Breast epithelium (tissue), 3 donors: Measurements from ENCODE around the gene THPO.

Experiments
- CTCF ChIP-seq, 3 donors: fragments of 450-650 bp; IDR thresholded peaks; one replicate each; pipeline ENCODE4 v1.5.1; 2016 to 2017; ENCODE audit warnings: antibody characterized with exemption in 3 of 3, mild to moderate bottlenecking in 3 of 3, moderate library complexity in 3 of 3
- POLR2A ChIP-seq: fragments of 450-650 bp; IDR thresholded peaks from one replicate; pipeline ENCODE4 v1.6.1; 2016; ENCODE audit warnings: antibody characterized with exemption, mild to moderate bottlenecking, moderate library complexity

DNA sequence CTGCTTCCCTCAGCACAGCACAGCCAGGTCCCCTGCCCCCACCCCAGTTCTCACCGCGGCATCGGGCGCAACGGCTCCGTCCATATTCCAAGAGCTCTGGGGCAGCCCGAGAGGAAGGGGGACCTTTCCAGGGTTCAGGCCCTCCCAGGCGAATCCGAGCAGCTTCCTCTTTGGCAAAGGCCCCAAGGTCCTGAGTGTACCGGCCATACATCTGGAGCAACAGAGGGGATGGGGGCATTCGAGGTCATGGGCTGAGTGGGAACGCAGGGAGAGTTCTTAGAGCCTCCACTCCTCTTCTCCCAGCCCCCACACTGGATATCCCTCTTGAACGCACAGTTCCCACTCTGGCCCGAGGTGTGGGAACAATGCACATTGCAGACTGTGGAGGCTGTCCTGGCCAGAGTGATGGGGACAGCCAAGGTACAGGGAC lies 19.1 kb downstream of the THPO start:
- TF ChIP-seq CTCF (IDR thresholded peaks at IDR 0.05) (no peak), POLR2A (no peak)
